Measurements from ENCODE around the gene ANKRD52. TPM values are rescaled to one million over a fixed set of nuclear protein-coding genes. Genes with fewer than 3 reads are reported as not detected.

Gene ANKRD52
- total RNA-seq, 1 donor from 2014 or later = 44.8 TPM

DNA sequence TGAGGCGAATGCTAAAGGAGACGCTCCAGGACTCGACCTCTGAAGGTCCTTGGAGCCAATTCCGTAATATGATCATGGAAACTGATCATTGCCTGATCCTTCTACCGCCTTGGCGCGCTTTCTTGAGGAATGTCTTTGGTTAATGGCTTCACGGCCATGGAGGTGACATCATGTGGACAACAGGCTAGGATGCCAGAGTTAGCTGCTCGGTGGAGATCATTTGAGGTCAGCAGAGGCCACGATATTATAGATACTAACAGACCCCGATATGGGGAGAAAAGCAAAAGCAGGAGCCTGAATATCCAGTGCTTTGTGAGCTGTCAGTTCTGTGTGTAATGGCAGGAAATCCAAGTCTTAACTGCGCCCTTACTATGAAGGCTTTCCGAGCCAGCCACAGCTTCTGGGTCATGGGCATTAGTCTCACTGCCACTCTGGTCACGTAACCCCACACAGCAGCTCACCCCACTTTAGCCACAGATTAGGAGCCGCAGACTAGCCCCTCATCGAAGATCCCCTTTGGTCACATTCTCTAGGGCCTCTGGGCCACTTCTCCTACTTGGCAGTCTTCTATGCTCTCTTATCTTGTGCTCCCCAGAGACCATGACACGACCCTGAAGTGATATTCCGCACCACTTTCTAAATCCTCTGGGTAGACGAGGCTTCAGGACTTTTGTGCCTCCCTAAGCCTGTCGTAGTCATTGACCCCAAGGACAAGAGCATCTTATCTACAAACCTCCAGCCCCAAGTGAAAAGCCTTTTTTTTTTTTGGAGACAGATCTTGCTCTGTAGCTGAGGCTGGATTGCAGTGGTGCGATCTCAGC lies 42.7 kb upstream of the ANKRD52 start:
- ChIA-PET POLR2A (interaction anchor here (0.5 to 3.2 kb wide), 11 partner anchors 33 to 810 kb away, joined by 3 to 18 read pairs (median 6); partner anchors contain the start of genes IL23A, PAN2, SPRYD4 and STAT2), CTCF (interaction anchor here (0.9 kb wide), 1 partner anchor 43 kb away, joined by 3 read pairs; the partner anchor contains the start of gene ANKRD52)
- intact Hi-C loops (cut with micrococcal nuclease) = loop anchor here (1.0 to 2.0 kb wide), 14 partner anchors 14 to 328 kb away; partner anchors contain the start of genes ANKRD52, IL23A, PAN2 and RNF41
- no peak for ATAC-seq (ENCODE audit: low read depth)
- no peak for DNase-seq
- H3K4me1 Mint-ChIP-seq = peaks cover 59% of the 10 kb centered on the region
- H3K27ac Mint-ChIP-seq = peak overlapping the region; percentile 97
- H3K27me3 Mint-ChIP-seq = no peaks in the 10 kb centered on the region
- peak overlapping the region; percentile 96 for H3K4me3 Mint-ChIP-seq
- TF ChIP-seq CTCF (IDR thresholded peaks at IDR 0.05) = no peak
- no peaks in the 10 kb centered on the region for H3K9me3 Mint-ChIP-seq
- peaks cover 28% of the 10 kb centered on the region for H3K36me3 Mint-ChIP-seq (ENCODE audit: low read depth)

DNA sequence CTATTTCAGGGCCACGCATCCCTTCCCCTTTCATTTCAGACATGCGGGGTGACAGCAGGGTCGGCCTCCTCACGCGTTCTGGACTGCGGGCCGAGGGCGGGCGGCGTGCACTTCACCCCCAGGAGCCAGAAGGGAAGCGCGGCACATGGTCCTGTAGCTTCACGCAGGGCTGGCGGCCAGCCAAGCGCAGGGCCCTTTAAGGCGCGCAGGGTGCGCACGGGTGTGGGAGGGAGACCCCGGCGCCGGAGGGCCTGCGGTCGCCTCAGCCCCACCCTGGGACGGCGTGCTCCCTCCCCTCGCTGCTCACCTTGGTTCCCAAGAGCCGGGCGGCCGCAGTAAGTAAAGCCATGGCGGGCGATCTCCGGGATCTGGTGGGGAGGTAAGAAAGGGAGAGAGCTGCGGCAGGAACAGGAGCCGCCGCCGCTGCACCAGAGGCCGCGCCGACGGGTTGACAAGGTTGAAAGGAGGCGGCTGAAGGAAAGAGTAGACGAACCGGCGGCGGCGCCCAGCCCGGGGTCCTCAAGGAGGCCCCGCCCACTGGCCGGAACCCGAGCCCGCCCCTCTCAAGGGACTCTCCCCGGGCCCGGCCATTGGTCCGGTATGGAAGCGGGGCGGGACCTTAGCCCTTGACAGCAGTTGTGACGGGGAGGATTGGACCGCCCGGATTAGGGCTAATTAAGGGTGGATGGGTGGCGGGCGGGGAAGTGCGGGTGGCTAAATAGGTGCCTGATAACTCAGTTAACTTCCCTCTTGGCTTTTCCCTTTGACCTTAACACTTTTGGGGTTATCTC lies 41.9 kb upstream of the ANKRD52 start, which contains the start of gene CS:
TSS of gene CS (minus strand) at position 478 of the 791 bp plus-strand sequence. CDS start at position 349, 129 bp downstream.
- POLR2A ChIA-PET = interaction anchor here (0.5 to 3.2 kb wide), 19 partner anchors 9 to 811 kb away, joined by 3 to 18 read pairs (median 5); partner anchors contain the start of genes DNAJC14, ESYT1, IL23A and PAN2
- intact Hi-C loops (cut with micrococcal nuclease) = loop anchor here (1.0 to 2.0 kb wide), 14 partner anchors 13 to 327 kb away; partner anchors contain the start of genes ANKRD52, IL23A, PAN2 and RNF41
- peaks cover 59% of the 10 kb centered on the region for H3K4me1 Mint-ChIP-seq
- peaks cover 25% of the 10 kb centered on the region for H3K36me3 Mint-ChIP-seq (ENCODE audit: low read depth)
- no peaks in the 10 kb centered on the region for H3K9me3 Mint-ChIP-seq
- ATAC-seq (ENCODE audit: low read depth) (peak; percentile 96), DNase-seq (peak; percentile 97)
- TF ChIP-seq CTCF (IDR thresholded peaks at IDR 0.05) = no peak
- CTCF ChIA-PET = no interaction called here
- no peaks in the 10 kb centered on the region for H3K27me3 Mint-ChIP-seq
- peak within 1 kb of the TSS; percentile 97 for H3K27ac Mint-ChIP-seq
- peak within 1 kb of the TSS; percentile 96 for H3K4me3 Mint-ChIP-seq

- ATAC-seq (ENCODE audit: low read depth) (no peak), DNase-seq (no peak)
- peak overlapping the region; percentile 97 for H3K27ac Mint-ChIP-seq
- CTCF ChIA-PET = interaction anchor here (1.1 to 1.4 kb wide), 2 partner anchors 111 to 165 kb away, joined by 3 to 4 read pairs; no protein-coding TSS in a partner anchor
- peak overlapping the region; percentile 96 for H3K4me3 Mint-ChIP-seq
- peaks cover 59% of the 10 kb centered on the region for H3K4me1 Mint-ChIP-seq
- POLR2A ChIA-PET = interaction anchor here (0.6 to 3.2 kb wide), 18 partner anchors 8 to 470 kb away, joined by 3 to 18 read pairs (median 6); partner anchors contain the start of genes DNAJC14, ESYT1, IL23A and PAN2
- H3K27me3 Mint-ChIP-seq = no peaks in the 10 kb centered on the region
- intact Hi-C loops (cut with micrococcal nuclease) = no loop called here
- H3K9me3 Mint-ChIP-seq = no peaks in the 10 kb centered on the region
- peaks cover 26% of the 10 kb centered on the region for H3K36me3 Mint-ChIP-seq (ENCODE audit: low read depth)
- TF ChIP-seq CTCF (IDR thresholded peaks at IDR 0.05) = no peak
Measured at GRCh38 chr12:56299308-56299852, 41.2 kb upstream of the ANKRD52 start.

- Mint-ChIP-seq H3K27me3 (no peaks in the 10 kb centered on the region), H3K36me3 (ENCODE audit: low read depth) (peaks cover 30% of the 10 kb centered on the region), H3K4me3 (peak overlapping the region; percentile 96), H3K4me1 (peaks cover 59% of the 10 kb centered on the region), H3K27ac (peak overlapping the region; percentile 97), H3K9me3 (no peaks in the 10 kb centered on the region)
- TF ChIP-seq CTCF (IDR thresholded peaks at IDR 0.05) = no peak
- intact Hi-C loops (cut with micrococcal nuclease) = no loop called here
- ChIA-PET CTCF (interaction anchor here (1.1 to 1.4 kb wide), 4 partner anchors 106 to 165 kb away, joined by 3 to 5 read pairs (median 4); partner anchors contain the start of gene SMARCC2), POLR2A (interaction anchor here (0.6 to 3.2 kb wide), 9 partner anchors 31 to 386 kb away, joined by 3 to 18 read pairs (median 5); partner anchors contain the start of genes IL23A, STAT2 and ZC3H10)
- DNase-seq (no peak), ATAC-seq (ENCODE audit: low read depth) (no peak)
Measured at GRCh38 chr12:56298828-56299227, 40.6 kb upstream of the ANKRD52 start.
